ENCODE measurements around the gene HOXB8.

GRCh38 chr17:48599354-48599753, 15.7 kb downstream of the HOXB8 start:
- no peak for TF ChIP-seq CTCF (IDR thresholded peaks at IDR 0.05; ENCODE audit: low read depth, low read length)
- no peak for TF ChIP-seq EZH2phosphoT487 (IDR thresholded peaks at IDR 0.05; ENCODE audit: low read depth)

Data from OCI-LY3 (cell line).